ENCODE data around the gene GNAQ. TPM values are rescaled to one million over a fixed set of nuclear protein-coding genes. Genes with fewer than 3 reads are reported as not detected.
"Not testable (repeated sequence)": the region's sequence is repeated elsewhere in the genome, so short reads cannot be mapped to it uniquely, and the experiment has no call there.

The GNAQ gene
- polyA plus RNA-seq, 1 of the 3 experiments (the other 2 are of a cell fraction), result 20.9 TPM

DNA sequence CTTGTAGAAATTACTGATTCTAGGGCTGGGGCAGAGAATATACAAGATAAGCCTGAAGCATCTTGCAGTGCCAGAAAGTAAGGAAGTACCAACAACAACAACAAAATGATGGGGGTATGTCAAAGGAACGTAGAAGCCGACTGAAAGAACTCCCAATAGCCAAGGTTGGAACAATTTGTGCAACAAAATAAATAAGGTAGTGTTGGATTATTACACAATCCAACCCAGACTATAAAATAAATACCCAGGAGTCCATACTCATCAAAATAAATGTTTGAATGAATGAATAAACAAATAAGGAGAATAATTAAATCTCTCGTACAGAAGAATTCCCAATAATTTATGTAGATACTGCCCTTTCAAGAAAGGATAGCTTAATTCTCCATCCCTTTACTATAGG lies 31.1 kb upstream of the GNAQ start:
- no peaks in the 10 kb centered on the region for H3K27me3 ChIP-seq (ENCODE audit: insufficient read depth)
- ChIA-PET POLR2A (no interaction called here), CTCF (no interaction called here)
- no peak overlapping the region for H3K4me2 ChIP-seq
- TF ChIP-seq MEF2A (IDR thresholded peaks at IDR 0.05; ENCODE audit: borderline replicate concordance, low read depth), result no peak
- no peak for TF ChIP-seq TCF12 (IDR thresholded peaks at IDR 0.05)
- DNase-seq, result no peak
- no peaks in the 10 kb centered on the region for H3K4me1 ChIP-seq (ENCODE audit: control insufficient read depth in 1 of 2, insufficient read depth in 2 of 2, low read depth in 1 of 2, low read length in 1 of 2)
- 83% methylated on average over 3 of the region's 3 CpGs for WGBS (ENCODE audit: low lambda C conversion rate)
- H3F3A ChIP-seq (replicated peaks; ENCODE audit: insufficient read depth), result no peaks in the 10 kb centered on the region
- H3K79me2 ChIP-seq (ENCODE audit: insufficient read depth), result no peaks in the 10 kb centered on the region
- H3K27ac ChIP-seq (ENCODE audit: low read depth in 2 of 2, low read length in 1 of 2), result no peak overlapping the region
- H3K9me2 ChIP-seq, result no peaks in the 10 kb centered on the region
- H3K9me3 ChIP-seq, result no peaks in the 10 kb centered on the region
- no peak overlapping the region for H3K9ac ChIP-seq
- no peaks in the 10 kb centered on the region for H3K36me3 ChIP-seq (replicated peaks in 1 of 2; ENCODE audit: control insufficient read depth in 1 of 2, insufficient read depth in 2 of 2, low read length in 1 of 2)
- H2AFZ ChIP-seq (ENCODE audit: low read depth), result no peak overlapping the region
- H3K4me3 ChIP-seq (ENCODE audit: low read depth in 2 of 2, low read length in 1 of 2), result no peak overlapping the region
- no peaks in the 10 kb centered on the region for H4K20me1 ChIP-seq (ENCODE audit: insufficient read depth)

DNA sequence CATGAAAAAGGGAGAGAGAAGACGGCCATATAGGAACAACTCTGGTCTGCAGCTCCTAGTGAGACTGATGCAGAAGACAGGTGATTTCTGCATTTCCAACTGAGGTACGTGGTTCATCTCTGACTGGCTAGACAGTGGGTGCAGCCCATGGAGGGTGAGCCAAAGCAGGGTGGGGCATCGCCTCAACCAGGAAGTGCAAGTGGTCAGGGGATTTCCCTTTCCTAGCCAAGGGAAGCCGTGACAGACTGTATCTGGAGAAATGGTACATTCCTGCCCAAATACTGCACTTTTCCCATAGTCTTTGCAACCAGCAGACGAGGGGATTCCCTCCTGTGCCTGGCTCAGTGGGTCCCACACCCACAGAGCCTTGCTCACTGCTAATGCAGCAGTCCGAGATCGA lies 22.6 kb upstream of the GNAQ start:
- not testable (repeated sequence) for H3K36me3 ChIP-seq (replicated peaks in 1 of 2; ENCODE audit: control insufficient read depth in 1 of 2, insufficient read depth in 2 of 2, low read length in 1 of 2); H3K9me3 ChIP-seq; H3K4me2 ChIP-seq; DNase-seq; H2AFZ ChIP-seq (ENCODE audit: low read depth); H3K79me2 ChIP-seq (ENCODE audit: insufficient read depth); H3K27ac ChIP-seq (ENCODE audit: low read depth in 2 of 2, low read length in 1 of 2); H3K9ac ChIP-seq; H3K27me3 ChIP-seq (ENCODE audit: insufficient read depth); H3K4me3 ChIP-seq (ENCODE audit: low read depth in 2 of 2, low read length in 1 of 2); H3K4me1 ChIP-seq (ENCODE audit: control insufficient read depth in 1 of 2, insufficient read depth in 2 of 2, low read depth in 1 of 2, low read length in 1 of 2); H4K20me1 ChIP-seq (ENCODE audit: insufficient read depth); H3K9me2 ChIP-seq; H3F3A ChIP-seq (replicated peaks; ENCODE audit: insufficient read depth)
- POLR2A ChIA-PET, result interaction anchor here (0.8 kb wide), 1 partner anchor 317 kb away, joined by 3 read pairs; no protein-coding TSS in a partner anchor
- WGBS (ENCODE audit: low lambda C conversion rate), result 65% methylated on average over 4 of the region's 7 CpGs
- CTCF ChIA-PET, result interaction anchor here (4.5 kb wide), 1 partner anchor 18 kb away, joined by 24 read pairs; no protein-coding TSS in a partner anchor

DNA sequence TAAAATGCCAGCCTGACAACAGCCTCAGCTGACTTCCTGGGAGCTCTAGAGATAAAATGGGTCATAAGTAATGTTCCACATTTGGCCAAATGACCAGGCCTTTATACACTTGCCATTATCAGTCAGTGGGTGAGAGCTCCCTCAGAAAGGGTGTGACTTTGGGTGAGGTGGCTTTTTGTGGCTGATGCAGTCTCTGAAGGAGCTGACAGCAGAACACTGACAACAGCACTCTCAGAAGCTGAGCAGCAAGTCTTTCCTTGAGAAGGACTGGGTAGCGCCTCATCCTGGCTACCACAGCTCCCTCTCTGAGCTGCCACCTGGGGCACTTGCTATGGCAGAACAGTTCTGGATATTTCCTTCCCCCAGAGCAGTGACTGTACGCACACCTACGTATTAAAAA lies 22.0 kb upstream of the GNAQ start:
- Histone ChIP-seq H3K27me3 (ENCODE audit: insufficient read depth) (no peaks in the 10 kb centered on the region), H3K9me3 (no peaks in the 10 kb centered on the region), H3K9me2 (no peaks in the 10 kb centered on the region), H3K4me2 (no peak overlapping the region), H3K4me3 (ENCODE audit: low read depth in 2 of 2, low read length in 1 of 2) (no peak overlapping the region), H3K79me2 (ENCODE audit: insufficient read depth) (no peaks in the 10 kb centered on the region), H3F3A (replicated peaks; ENCODE audit: insufficient read depth) (no peaks in the 10 kb centered on the region), H3K4me1 (ENCODE audit: control insufficient read depth in 1 of 2, insufficient read depth in 2 of 2, low read depth in 1 of 2, low read length in 1 of 2) (no peaks in the 10 kb centered on the region), H3K27ac (ENCODE audit: low read depth in 2 of 2, low read length in 1 of 2) (no peak overlapping the region), H2AFZ (ENCODE audit: low read depth) (no peak overlapping the region), H3K36me3 (replicated peaks in 1 of 2; ENCODE audit: control insufficient read depth in 1 of 2, insufficient read depth in 2 of 2, low read length in 1 of 2) (no peaks in the 10 kb centered on the region), H4K20me1 (ENCODE audit: insufficient read depth) (no peaks in the 10 kb centered on the region), H3K9ac (no peak overlapping the region)
- ChIA-PET POLR2A (interaction anchor here (0.8 kb wide), 1 partner anchor 317 kb away, joined by 3 read pairs; no protein-coding TSS in a partner anchor), CTCF (interaction anchor here (4.5 kb wide), 1 partner anchor 18 kb away, joined by 24 read pairs; no protein-coding TSS in a partner anchor)
- DNase-seq, result no peak
- TF ChIP-seq, protein P1, sequence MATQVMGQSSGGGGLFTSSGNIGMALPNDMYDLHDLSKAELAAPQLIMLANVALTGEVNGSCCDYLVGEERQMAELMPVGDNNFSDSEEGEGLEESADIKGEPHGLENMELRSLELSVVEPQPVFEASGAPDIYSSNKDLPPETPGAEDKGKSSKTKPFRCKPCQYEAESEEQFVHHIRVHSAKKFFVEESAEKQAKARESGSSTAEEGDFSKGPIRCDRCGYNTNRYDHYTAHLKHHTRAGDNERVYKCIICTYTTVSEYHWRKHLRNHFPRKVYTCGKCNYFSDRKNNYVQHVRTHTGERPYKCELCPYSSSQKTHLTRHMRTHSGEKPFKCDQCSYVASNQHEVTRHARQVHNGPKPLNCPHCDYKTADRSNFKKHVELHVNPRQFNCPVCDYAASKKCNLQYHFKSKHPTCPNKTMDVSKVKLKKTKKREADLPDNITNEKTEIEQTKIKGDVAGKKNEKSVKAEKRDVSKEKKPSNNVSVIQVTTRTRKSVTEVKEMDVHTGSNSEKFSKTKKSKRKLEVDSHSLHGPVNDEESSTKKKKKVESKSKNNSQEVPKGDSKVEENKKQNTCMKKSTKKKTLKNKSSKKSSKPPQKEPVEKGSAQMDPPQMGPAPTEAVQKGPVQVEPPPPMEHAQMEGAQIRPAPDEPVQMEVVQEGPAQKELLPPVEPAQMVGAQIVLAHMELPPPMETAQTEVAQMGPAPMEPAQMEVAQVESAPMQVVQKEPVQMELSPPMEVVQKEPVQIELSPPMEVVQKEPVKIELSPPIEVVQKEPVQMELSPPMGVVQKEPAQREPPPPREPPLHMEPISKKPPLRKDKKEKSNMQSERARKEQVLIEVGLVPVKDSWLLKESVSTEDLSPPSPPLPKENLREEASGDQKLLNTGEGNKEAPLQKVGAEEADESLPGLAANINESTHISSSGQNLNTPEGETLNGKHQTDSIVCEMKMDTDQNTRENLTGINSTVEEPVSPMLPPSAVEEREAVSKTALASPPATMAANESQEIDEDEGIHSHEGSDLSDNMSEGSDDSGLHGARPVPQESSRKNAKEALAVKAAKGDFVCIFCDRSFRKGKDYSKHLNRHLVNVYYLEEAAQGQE (IDR thresholded peaks at IDR 0.05; ENCODE audit: low read depth, low read length), result no peak
- TF ChIP-seq, protein P2, sequence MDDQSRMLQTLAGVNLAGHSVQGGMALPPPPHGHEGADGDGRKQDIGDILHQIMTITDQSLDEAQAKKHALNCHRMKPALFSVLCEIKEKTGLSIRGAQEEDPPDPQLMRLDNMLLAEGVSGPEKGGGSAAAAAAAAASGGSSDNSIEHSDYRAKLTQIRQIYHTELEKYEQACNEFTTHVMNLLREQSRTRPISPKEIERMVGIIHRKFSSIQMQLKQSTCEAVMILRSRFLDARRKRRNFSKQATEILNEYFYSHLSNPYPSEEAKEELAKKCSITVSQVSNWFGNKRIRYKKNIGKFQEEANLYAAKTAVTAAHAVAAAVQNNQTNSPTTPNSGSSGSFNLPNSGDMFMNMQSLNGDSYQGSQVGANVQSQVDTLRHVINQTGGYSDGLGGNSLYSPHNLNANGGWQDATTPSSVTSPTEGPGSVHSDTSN (IDR thresholded peaks at IDR 0.05), result no peak
- TF ChIP-seq, protein P3, sequence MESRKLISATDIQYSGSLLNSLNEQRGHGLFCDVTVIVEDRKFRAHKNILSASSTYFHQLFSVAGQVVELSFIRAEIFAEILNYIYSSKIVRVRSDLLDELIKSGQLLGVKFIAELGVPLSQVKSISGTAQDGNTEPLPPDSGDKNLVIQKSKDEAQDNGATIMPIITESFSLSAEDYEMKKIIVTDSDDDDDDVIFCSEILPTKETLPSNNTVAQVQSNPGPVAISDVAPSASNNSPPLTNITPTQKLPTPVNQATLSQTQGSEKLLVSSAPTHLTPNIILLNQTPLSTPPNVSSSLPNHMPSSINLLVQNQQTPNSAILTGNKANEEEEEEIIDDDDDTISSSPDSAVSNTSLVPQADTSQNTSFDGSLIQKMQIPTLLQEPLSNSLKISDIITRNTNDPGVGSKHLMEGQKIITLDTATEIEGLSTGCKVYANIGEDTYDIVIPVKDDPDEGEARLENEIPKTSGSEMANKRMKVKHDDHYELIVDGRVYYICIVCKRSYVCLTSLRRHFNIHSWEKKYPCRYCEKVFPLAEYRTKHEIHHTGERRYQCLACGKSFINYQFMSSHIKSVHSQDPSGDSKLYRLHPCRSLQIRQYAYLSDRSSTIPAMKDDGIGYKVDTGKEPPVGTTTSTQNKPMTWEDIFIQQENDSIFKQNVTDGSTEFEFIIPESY (IDR thresholded peaks at IDR 0.05; ENCODE audit: borderline replicate concordance, low read depth), result no peak
- WGBS (ENCODE audit: low lambda C conversion rate), result 75% methylated on average over 3 of the region's 3 CpGs

Data from SK-N-SH (cell line).